ENCODE data around the gene TCAF1.
A peak's percentile ranks its signal among the peaks of the same experiment; 100 is the strongest.
"Not testable (repeated sequence)": the region's sequence is repeated elsewhere in the genome, so short reads cannot be mapped to it uniquely, and the experiment has no call there.

Gene TCAF1

GRCh38 chr7:143901332-143901667 lies 676 bp downstream of the TCAF1 start:
- peak; percentile 8 for DNase-seq

DNA sequence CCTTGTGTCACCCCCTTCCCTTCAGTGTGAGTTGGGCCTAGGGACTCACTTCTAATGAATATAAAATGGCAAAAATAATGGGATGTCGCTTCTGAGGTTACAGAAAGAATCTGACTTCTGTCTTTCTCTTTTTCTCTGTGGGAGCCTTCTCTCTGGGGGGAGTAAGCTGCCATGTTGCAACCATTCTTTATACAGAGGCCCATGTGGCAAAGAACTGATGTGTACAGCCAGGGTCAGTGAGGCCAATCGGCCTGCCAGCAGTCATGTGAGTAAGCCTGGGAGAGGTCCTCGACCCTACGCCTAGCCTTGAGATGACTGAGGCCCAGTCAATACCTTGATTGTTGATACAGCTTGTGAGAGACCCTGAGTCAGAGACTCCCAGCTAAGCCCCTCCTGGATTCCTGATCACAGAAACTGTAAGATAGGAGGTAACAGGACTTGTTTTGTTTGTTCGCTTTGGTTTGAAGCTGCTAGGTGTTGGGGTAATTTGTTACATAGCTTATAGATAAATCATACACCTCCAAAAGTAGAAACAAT lies 1.7 kb downstream of the TCAF1 start:
- DNase-seq: no peak

DNA sequence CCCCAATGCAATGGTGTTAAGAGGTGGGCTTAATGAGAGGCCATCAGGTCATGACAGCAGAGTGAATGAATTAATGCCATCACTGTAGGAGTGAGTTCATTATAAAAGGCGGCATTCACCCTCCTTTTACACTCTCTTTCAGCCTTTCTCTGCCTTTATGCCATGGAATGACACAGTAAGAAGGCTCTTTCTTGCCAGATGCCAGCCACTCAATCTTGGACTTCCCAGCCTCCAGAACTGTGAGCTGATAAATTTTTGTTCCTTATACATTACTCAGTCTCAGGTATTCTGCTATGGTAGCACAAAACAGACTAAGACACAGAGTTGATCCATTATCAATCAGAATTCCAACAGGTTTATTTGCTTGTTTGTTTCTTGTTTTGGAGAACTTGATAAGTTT lies 3.2 kb downstream of the TCAF1 start:
- no peak for DNase-seq

DNA sequence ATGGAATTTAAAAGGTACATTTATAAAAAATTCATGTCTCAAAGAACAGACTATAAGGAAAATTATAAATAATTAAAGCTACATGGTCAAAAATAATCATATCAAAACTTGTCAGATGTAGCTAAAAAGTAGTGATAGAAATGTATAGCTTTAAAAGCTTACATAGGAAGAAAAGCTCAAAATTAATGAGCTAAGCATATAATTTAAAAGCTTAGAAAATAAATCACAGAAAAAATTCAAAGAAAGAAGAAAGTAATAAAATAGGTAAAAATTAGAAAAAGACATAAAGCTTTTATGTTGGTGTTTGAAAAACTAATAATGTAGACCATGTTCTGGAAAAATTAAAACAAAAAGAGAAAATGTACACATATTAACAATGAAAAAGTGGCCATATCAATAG lies 5.3 kb downstream of the TCAF1 start:
- DNase-seq: no peak

- no peak for DNase-seq
These were observed 9.3 kb downstream of the TCAF1 start for GRCh38 chr7:143892527-143893300.

DNA sequence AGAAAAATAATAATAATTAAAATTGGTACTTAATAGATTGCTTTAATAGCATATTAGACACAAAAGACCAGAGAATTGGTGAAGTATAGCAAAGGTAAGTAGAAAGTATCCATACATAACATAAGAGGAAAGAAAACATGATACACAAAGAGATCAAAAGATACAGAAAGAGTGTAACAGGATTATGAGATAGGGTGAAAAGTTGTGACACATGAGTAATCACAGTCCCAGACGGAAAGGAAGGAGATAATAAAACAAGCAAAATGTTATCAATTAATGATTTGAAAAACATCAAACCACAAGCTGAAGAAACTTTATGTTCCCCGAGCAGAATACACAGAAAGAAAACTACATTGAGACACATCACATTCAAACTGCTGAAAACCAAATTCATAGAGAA lies 10.5 kb downstream of the TCAF1 start:
- DNase-seq: no peak

- DNase-seq: no peak
These were observed 11.4 kb downstream of the TCAF1 start for GRCh38 chr7:143890558-143890957.

DNA sequence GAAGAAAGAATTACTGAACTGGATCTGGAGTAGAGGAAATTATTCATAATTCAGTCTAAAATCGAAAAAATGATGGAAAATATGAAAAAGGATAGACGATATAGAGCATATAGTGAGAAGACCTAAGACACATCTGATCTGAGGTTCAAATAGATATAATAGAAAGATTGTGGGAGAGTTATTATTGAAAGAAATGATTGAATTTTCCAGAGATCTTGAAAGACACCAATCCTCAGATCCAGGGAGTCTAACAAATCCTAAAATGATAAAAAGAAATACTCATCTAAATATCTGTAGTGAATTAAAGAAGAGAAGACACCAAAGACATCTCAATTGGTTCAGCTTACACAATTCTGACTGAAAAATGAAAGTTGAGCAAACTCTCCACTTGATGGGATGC lies 12.9 kb downstream of the TCAF1 start:
- no peak for DNase-seq

- no peak for DNase-seq
These were observed 15.0 kb downstream of the TCAF1 start for GRCh38 chr7:143886826-143887477.

DNA sequence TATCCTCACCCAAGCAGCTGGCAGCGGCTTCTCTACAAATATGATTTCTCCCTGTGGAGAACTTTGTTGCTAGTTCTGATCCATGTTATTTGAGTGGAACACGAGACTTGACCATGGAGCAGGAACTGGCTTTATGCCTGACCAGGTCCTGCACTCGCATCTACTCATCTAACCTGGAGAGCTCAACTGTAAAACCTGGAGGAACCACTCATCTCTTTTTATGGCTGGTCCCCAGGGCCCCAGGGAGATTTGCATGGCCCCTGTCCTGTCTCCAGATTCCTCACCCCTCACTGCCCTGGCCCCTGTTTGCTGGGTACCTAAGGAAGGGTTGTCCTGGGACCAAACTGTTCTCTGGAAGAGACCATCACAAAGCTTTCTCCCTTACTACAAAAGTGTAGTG lies 16.0 kb downstream of the TCAF1 start:
- no peak for DNase-seq

GRCh38 chr7:143884969-143885559 lies 16.9 kb downstream of the TCAF1 start:
- DNase-seq: no peak

GRCh38 chr7:143884241-143884968 lies 17.6 kb downstream of the TCAF1 start:
- no peak for DNase-seq

GRCh38 chr7:143882604-143883078 lies 19.3 kb downstream of the TCAF1 start:
- DNase-seq: no peak

- DNase-seq: no peak
These were observed 19.9 kb downstream of the TCAF1 start for GRCh38 chr7:143882020-143882603.

- no peak for DNase-seq
These were observed 23.1 kb downstream of the TCAF1 start for GRCh38 chr7:143878884-143879283.

DNA sequence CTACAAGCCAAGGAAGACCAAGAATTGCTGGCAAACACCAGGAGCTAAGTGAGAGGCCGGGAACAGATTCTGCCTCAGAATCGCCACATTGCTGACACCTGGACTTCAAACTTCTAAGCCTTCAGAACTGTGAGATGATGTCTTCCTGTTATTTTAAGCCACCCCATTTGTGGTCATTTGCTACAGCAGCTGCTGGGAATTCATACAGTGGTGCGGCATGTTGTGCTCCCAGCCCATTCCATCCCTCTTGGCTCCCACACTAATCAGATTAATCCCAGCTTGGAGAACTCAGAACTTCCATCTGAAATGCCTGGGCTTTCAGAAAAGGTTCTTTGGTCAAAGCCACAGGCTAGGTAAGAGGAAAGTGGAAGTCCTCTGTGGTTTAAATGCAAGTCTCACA lies 24.9 kb downstream of the TCAF1 start:
- no peak for DNase-seq

- no peak for DNase-seq
These were observed 25.8 kb downstream of the TCAF1 start for GRCh38 chr7:143876218-143876617.

- not testable (repeated sequence) for DNase-seq
These were observed 28.7 kb downstream of the TCAF1 start for GRCh38 chr7:143873242-143873641.

GRCh38 chr7:143871534-143871933 lies 30.4 kb downstream of the TCAF1 start:
- DNase-seq: not testable (repeated sequence)

GRCh38 chr7:143857994-143858393 lies 44.0 kb downstream of the TCAF1 start:
- DNase-seq: not testable (repeated sequence)

GRCh38 chr7:143855443-143855842 lies 46.5 kb downstream of the TCAF1 start:
- DNase-seq: not testable (repeated sequence)

DNA sequence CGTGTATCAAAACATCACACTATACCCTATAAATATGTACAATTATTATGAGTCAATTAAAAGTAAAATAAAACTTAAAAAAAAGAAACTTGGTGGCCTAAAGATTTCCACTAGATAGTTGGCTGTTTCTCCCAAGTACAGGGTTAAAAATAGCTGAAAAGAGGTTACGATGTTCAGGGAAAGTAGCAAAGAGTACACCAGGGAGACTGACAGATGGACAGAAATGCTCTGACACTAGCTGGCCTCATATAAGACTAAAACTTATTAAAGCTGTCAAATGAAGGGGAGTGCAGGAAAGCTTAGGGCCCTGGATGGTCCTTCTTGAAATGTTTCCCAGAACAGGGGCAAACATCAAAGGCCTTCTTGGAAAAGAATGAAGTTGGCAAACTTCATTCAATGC lies 51.3 kb downstream of the TCAF1 start:
- no peak for DNase-seq

All from effector CD4-positive, alpha-beta T cell (primary cell).